MM.1S (cell line): ENCODE measurements around the gene TNK1.

Experiments
- DNase-seq: peaks from one replicate; pipeline ENCODE4 v3.0.0-alpha.2; 2015
- H2AFZ ChIP-seq: fragments of 300-600 bp; sonication (generic); 2 replicates; pipeline ENCODE4 v1.6.0; 2016; ENCODE audit warnings: antibody characterized with exemption, low read length
- H3F3A ChIP-seq: fragments of 300-600 bp; sonication (generic); 2 replicates; pipeline ENCODE4 v1.6.1; 2016; ENCODE audit warnings: mild to moderate bottlenecking, antibody characterized with exemption, low read length, moderate library complexity, mixed read lengths; ENCODE audit not compliant: insufficient read depth
- H3K27ac ChIP-seq: fragments of 300-600 bp; sonication (generic); 2 replicates; pipeline ENCODE4 v1.5.1; 2016; ENCODE audit warnings: mild to moderate bottlenecking, low read length
- H3K27me3 ChIP-seq: fragments of 300-600 bp; sonication (generic); replicated peaks from 2 replicates; pipeline ENCODE4 v1.6.0; 2016; ENCODE audit warnings: low read length; ENCODE audit not compliant: insufficient read depth
- H3K36me3 ChIP-seq: fragments of 300-600 bp; sonication (generic); replicated peaks from 2 replicates; pipeline ENCODE4 v1.6.1; 2016; ENCODE audit warnings: mild to moderate bottlenecking, low read length, mixed read lengths; ENCODE audit not compliant: insufficient read depth
- H3K4me1 ChIP-seq: fragments of 300-600 bp; sonication (generic); 2 replicates; pipeline ENCODE4 v1.6.1; 2016; ENCODE audit warnings: low read length, mixed read lengths
- H3K4me2 ChIP-seq: fragments of 300-600 bp; sonication (generic); 2 replicates; pipeline ENCODE4 v1.6.0; 2016; ENCODE audit warnings: low read depth, low read length
- H3K4me3 ChIP-seq: fragments of 300-600 bp; sonication (generic); 2 replicates; pipeline ENCODE4 v1.5.1; 2016; ENCODE audit warnings: low read length, mixed read lengths
- H3K79me2 ChIP-seq: fragments of 300-600 bp; sonication (generic); 2 replicates; pipeline ENCODE4 v1.6.1; 2016; ENCODE audit warnings: mixed run types, low read length, mixed read lengths
- H3K9ac ChIP-seq: fragments of 300-600 bp; sonication (generic); 2 replicates; pipeline ENCODE4 v1.6.1; 2016; ENCODE audit warnings: low read length, mixed read lengths
- H3K9me2 ChIP-seq: fragments of 300-600 bp; sonication (generic); replicated peaks from 2 replicates; pipeline ENCODE4 v1.6.1; 2016; ENCODE audit warnings: mild to moderate bottlenecking, low read length, mixed read lengths; ENCODE audit not compliant: insufficient read depth
- H3K9me3 ChIP-seq: fragments of 300-600 bp; sonication (generic); replicated peaks from 2 replicates; pipeline ENCODE4 v1.6.1; 2016; ENCODE audit warnings: mild to moderate bottlenecking, low read length, mixed read lengths; ENCODE audit not compliant: insufficient read depth
- H4K20me1 ChIP-seq: fragments of 300-600 bp; sonication (generic); 2 replicates; pipeline ENCODE4 v1.6.1; 2016; ENCODE audit warnings: mild to moderate bottlenecking, low read length, moderate library complexity, mixed read lengths; ENCODE audit not compliant: insufficient read depth
- EZH2 ChIP-seq: fragments of 300-600 bp; sonication (generic); optimal IDR thresholded peaks from 2 replicates; pipeline ENCODE3; 2017; ENCODE audit warnings: low read depth, mild to moderate bottlenecking, antibody characterized with exemption, low read length, mixed read lengths
- EZH2phosphoT487 ChIP-seq: fragments of 300-600 bp; sonication (generic); IDR thresholded peaks from 2 replicates; pipeline ENCODE4 v1.6.1; 2018; ENCODE audit warnings: antibody characterized with exemption, low read length
- TF ChIP-seq, protein P1 (sequence below): fragments of 300-600 bp; sonication (generic); IDR thresholded peaks from 2 replicates; pipeline ENCODE4 v1.5.1; 2016; ENCODE audit warnings: antibody characterized with exemption, low read length, mixed read lengths

The TNK1 gene

GRCh38 chr17:7414837-7415236 is 33.9 kb downstream of the TNK1 start:
- TF ChIP-seq, protein P1, sequence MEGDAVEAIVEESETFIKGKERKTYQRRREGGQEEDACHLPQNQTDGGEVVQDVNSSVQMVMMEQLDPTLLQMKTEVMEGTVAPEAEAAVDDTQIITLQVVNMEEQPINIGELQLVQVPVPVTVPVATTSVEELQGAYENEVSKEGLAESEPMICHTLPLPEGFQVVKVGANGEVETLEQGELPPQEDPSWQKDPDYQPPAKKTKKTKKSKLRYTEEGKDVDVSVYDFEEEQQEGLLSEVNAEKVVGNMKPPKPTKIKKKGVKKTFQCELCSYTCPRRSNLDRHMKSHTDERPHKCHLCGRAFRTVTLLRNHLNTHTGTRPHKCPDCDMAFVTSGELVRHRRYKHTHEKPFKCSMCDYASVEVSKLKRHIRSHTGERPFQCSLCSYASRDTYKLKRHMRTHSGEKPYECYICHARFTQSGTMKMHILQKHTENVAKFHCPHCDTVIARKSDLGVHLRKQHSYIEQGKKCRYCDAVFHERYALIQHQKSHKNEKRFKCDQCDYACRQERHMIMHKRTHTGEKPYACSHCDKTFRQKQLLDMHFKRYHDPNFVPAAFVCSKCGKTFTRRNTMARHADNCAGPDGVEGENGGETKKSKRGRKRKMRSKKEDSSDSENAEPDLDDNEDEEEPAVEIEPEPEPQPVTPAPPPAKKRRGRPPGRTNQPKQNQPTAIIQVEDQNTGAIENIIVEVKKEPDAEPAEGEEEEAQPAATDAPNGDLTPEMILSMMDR: no peak
- TF ChIP-seq EZH2phosphoT487: no peak
- no peak for TF ChIP-seq EZH2
- no peaks in the 10 kb centered on the region for H4K20me1 ChIP-seq
- no peak overlapping the region for H2AFZ ChIP-seq
- H3K27ac ChIP-seq: no peak overlapping the region
- no peaks in the 10 kb centered on the region for H3F3A ChIP-seq
- H3K9ac ChIP-seq: no peak overlapping the region
- no peak for DNase-seq
- H3K9me3 ChIP-seq: no peaks in the 10 kb centered on the region
- H3K4me3 ChIP-seq: no peak overlapping the region
- H3K4me1 ChIP-seq: no peaks in the 10 kb centered on the region
- H3K4me2 ChIP-seq: no peak overlapping the region
- H3K27me3 ChIP-seq: peaks cover 98% of the 10 kb centered on the region
- no peaks in the 10 kb centered on the region for H3K9me2 ChIP-seq
- no peaks in the 10 kb centered on the region for H3K36me3 ChIP-seq
- H3K79me2 ChIP-seq: no peaks in the 10 kb centered on the region

- no peaks in the 10 kb centered on the region for H3K36me3 ChIP-seq
- no peak for DNase-seq
- no peaks in the 10 kb centered on the region for H3K79me2 ChIP-seq
- H2AFZ ChIP-seq: no peak overlapping the region
- no peaks in the 10 kb centered on the region for H3K9me2 ChIP-seq
- H4K20me1 ChIP-seq: no peaks in the 10 kb centered on the region
- no peak overlapping the region for H3K27ac ChIP-seq
- no peak overlapping the region for H3K4me3 ChIP-seq
- no peak overlapping the region for H3K9ac ChIP-seq
- H3F3A ChIP-seq: no peaks in the 10 kb centered on the region
- TF ChIP-seq, protein P1: no peak
- H3K27me3 ChIP-seq: peaks cover 94% of the 10 kb centered on the region
- H3K4me2 ChIP-seq: no peak overlapping the region
- no peaks in the 10 kb centered on the region for H3K9me3 ChIP-seq
- no peaks in the 10 kb centered on the region for H3K4me1 ChIP-seq
These were observed 34.9 kb downstream of the TNK1 start for GRCh38 chr17:7415784-7416183.

- DNase-seq: no peak
- Histone ChIP-seq H3K4me1 (no peaks in the 10 kb centered on the region), H3K36me3 (no peaks in the 10 kb centered on the region), H2AFZ (no peak overlapping the region), H3K9me3 (no peaks in the 10 kb centered on the region), H4K20me1 (no peaks in the 10 kb centered on the region), H3K9me2 (no peaks in the 10 kb centered on the region), H3K27ac (no peak overlapping the region), H3K4me2 (no peak overlapping the region), H3K9ac (no peak overlapping the region), H3K79me2 (no peaks in the 10 kb centered on the region), H3K27me3 (peaks cover 88% of the 10 kb centered on the region), H3F3A (no peaks in the 10 kb centered on the region), H3K4me3 (no peak overlapping the region)
- TF ChIP-seq, protein P1: no peak
- TF ChIP-seq EZH2 (no peak), EZH2phosphoT487 (no peak)
These were observed 35.4 kb downstream of the TNK1 start for GRCh38 chr17:7416323-7416722.
